Measurements from ENCODE around the gene GABRG3. TPM values are rescaled to one million over a fixed set of nuclear protein-coding genes. Genes with fewer than 3 reads are reported as not detected.

The GABRG3 gene
- total and polyA plus RNA-seq, 2 of the 4 experiments (the other 2 are of a cell fraction) = not detected

- H3K9ac ChIP-seq (ENCODE audit: low read depth, low read length) = no peak overlapping the region
- TF ChIP-seq FOS (IDR thresholded peaks at IDR 0.05; ENCODE audit: low read depth, low read length) = no peak
- TF ChIP-seq, protein P1, sequence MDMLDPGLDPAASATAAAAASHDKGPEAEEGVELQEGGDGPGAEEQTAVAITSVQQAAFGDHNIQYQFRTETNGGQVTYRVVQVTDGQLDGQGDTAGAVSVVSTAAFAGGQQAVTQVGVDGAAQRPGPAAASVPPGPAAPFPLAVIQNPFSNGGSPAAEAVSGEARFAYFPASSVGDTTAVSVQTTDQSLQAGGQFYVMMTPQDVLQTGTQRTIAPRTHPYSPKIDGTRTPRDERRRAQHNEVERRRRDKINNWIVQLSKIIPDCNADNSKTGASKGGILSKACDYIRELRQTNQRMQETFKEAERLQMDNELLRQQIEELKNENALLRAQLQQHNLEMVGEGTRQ (IDR thresholded peaks at IDR 0.05; ENCODE audit: low read depth, low read length) = no peak
- no peak for TF ChIP-seq CHD1 (IDR thresholded peaks at IDR 0.05; ENCODE audit: low read depth, low read length)
- no peak for TF ChIP-seq RCOR1 (IDR thresholded peaks at IDR 0.05; ENCODE audit: insufficient replicate concordance, low read length)
- no peak for TF ChIP-seq MAZ (IDR thresholded peaks at IDR 0.05; ENCODE audit: borderline replicate concordance, low read depth, low read length)
- TF ChIP-seq CEBPB (IDR thresholded peaks at IDR 0.05; ENCODE audit: low read depth, low read length) = no peak
- TF ChIP-seq MXI1 (IDR thresholded peaks at IDR 0.05; ENCODE audit: borderline replicate concordance, low read depth, low read length) = no peak
- no peak for TF ChIP-seq BHLHE40 (IDR thresholded peaks at IDR 0.05; ENCODE audit: low read depth, low read length)
- TF ChIP-seq MAFK (IDR thresholded peaks at IDR 0.05; ENCODE audit: low read depth, low read length) = no peak
- no peak for TF ChIP-seq RFX5 (IDR thresholded peaks at IDR 0.05; ENCODE audit: low read depth, low read length)
- TF ChIP-seq NFE2L2 (IDR thresholded peaks at IDR 0.05; ENCODE audit: low read depth, low read length) = no peak
- no peak for TF ChIP-seq RAD21 (IDR thresholded peaks at IDR 0.05; ENCODE audit: low read length)
- no peak for TF ChIP-seq SMC3 (IDR thresholded peaks at IDR 0.05; ENCODE audit: low read depth, low read length)
- no peak for TF ChIP-seq CTCF (conservative IDR thresholded peaks at IDR 0.05; ENCODE audit: low read depth, low read length)
- no peak for TF ChIP-seq POLR2A (IDR thresholded peaks at IDR 0.05; ENCODE audit: low read depth, low read length)
- TF ChIP-seq, protein P2, sequence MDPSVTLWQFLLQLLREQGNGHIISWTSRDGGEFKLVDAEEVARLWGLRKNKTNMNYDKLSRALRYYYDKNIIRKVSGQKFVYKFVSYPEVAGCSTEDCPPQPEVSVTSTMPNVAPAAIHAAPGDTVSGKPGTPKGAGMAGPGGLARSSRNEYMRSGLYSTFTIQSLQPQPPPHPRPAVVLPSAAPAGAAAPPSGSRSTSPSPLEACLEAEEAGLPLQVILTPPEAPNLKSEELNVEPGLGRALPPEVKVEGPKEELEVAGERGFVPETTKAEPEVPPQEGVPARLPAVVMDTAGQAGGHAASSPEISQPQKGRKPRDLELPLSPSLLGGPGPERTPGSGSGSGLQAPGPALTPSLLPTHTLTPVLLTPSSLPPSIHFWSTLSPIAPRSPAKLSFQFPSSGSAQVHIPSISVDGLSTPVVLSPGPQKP (IDR thresholded peaks at IDR 0.05; ENCODE audit: borderline replicate concordance, low read depth, low read length) = no peak
- in situ Hi-C loops (cut with MboI; ENCODE audit: low sequenced_read_pairs) = no loop called here
- no peak overlapping the region for H3K18ac ChIP-seq (ENCODE audit: low read depth, low read length)
- H4K91ac ChIP-seq (ENCODE audit: insufficient read depth, low read depth, low read length) = no peak overlapping the region
- WGBS, 2 experiments (ENCODE audit: extremely low coverage in 2 of 2, insufficient read length in 1 of 2) = no CpG with 5 or more reads among the region's 4 CpGs
- H3K9me1 ChIP-seq (ENCODE audit: insufficient read depth, low read length) = no peaks in the 10 kb centered on the region
- H3K27me3 ChIP-seq (ENCODE audit: control insufficient read depth, insufficient read depth, low read length) = no peaks in the 10 kb centered on the region
- H3K79me1 ChIP-seq (ENCODE audit: low read depth in 1 of 2, low read length in 2 of 2) = no peaks in the 10 kb centered on the region
- ATAC-seq (ENCODE audit: low read depth) = no peak
- ChIA-PET POLR2A (ENCODE audit: unreplicated experiment) (no interaction called here), CTCF (no interaction called here)
- H2AFZ ChIP-seq (replicated peaks; ENCODE audit: low read length, poor library complexity) = no peak overlapping the region
- H4K20me1 ChIP-seq (ENCODE audit: insufficient read depth, low read length) = no peaks in the 10 kb centered on the region
- H2AK9ac ChIP-seq (replicated peaks; ENCODE audit: low read depth, low read length, poor library complexity) = no peak overlapping the region
- H3K4ac ChIP-seq (ENCODE audit: low read depth, low read length) = no peak overlapping the region
- H3K56ac ChIP-seq (ENCODE audit: extremely low read depth, insufficient read depth, low read length) = no peak overlapping the region
- no TSS peak for BruUV-seq (replicated peaks)
- peaks cover 3% of the 10 kb centered on the region for H3K9me3 ChIP-seq (ENCODE audit: control insufficient read depth, insufficient read depth, low read length)
- H3K4me2 ChIP-seq (ENCODE audit: low read depth, low read length) = no peak overlapping the region
- H2AK5ac ChIP-seq (ENCODE audit: low read depth, low read length) = no peak overlapping the region
- no peak overlapping the region for H2BK120ac ChIP-seq (ENCODE audit: low read depth, low read length)
- no peaks in the 10 kb centered on the region for H3K4me1 ChIP-seq (ENCODE audit: control insufficient read depth, insufficient read depth, low read length)
- no peaks in the 10 kb centered on the region for H3K36me3 ChIP-seq (ENCODE audit: control insufficient read depth, insufficient read depth, low read length)
- H4K8ac ChIP-seq (ENCODE audit: low read depth in 2 of 2, low read length in 2 of 2) = no peak overlapping the region
- H2BK15ac ChIP-seq (ENCODE audit: low read depth, low read length) = no peak overlapping the region
- intact Hi-C loops (cut with micrococcal nuclease) = no loop called here
- no peak overlapping the region for H2BK5ac ChIP-seq (ENCODE audit: low read depth, low read length, poor library complexity, severe bottlenecking)
- no peak overlapping the region for H3K27ac ChIP-seq (ENCODE audit: insufficient read depth, low read length)
- H3K23ac ChIP-seq (ENCODE audit: low read depth, low read length) = no peak overlapping the region
- no peak overlapping the region for H3K4me3 ChIP-seq (ENCODE audit: insufficient read depth, low read depth, low read length)
- no peak for DNase-seq
- no peak overlapping the region for H2BK20ac ChIP-seq (ENCODE audit: low read depth, low read length)
- H4K5ac ChIP-seq (ENCODE audit: low read depth, low read length) = no peak overlapping the region
- no peak overlapping the region for H3K14ac ChIP-seq (replicated peaks; ENCODE audit: low read depth, low read length)
- dilution Hi-C loops (cut with HindIII; ENCODE audit: low sequenced_read_pairs, unreplicated experiment) = no loop called here
Measured at GRCh38 chr15:27429577-27429976, 458.6 kb downstream of the GABRG3 start.

Measured in IMR-90 (cell line).